Gastrocnemius medialis (tissue), 4 donors: ENCODE measurements around the gene STX7.

ENCODE experiments used
- POLR2A ChIP-seq, 2 donors: fragments of 450-650 bp; IDR thresholded peaks; one replicate each; pipeline ENCODE4 v1.6.1; 2017; ENCODE audit warnings: antibody characterized with exemption in 2 of 2, mild to moderate bottlenecking in 2 of 2, moderate library complexity in 2 of 2
- TF ChIP-seq, protein P1 (sequence below), 5 experiments: fragments of 450-650 bp in 3 of 5; fragments of 200-600 bp in 2 of 5; sonication (generic) in 2 of 5; IDR thresholded peaks in 4 of 5; conservative IDR thresholded peaks in 1 of 5; 1 replicate in 4 of 5; 2 replicates in 1 of 5; pipeline ENCODE4 v1.5.1; 2016 to 2019; ENCODE audit warnings: antibody characterized with exemption in 5 of 5, mild to moderate bottlenecking in 3 of 5, moderate library complexity in 3 of 5

GRCh38 chr6:132458887-132459604 lies 53.9 kb downstream of the STX7 start:
- TF ChIP-seq, protein P1, sequence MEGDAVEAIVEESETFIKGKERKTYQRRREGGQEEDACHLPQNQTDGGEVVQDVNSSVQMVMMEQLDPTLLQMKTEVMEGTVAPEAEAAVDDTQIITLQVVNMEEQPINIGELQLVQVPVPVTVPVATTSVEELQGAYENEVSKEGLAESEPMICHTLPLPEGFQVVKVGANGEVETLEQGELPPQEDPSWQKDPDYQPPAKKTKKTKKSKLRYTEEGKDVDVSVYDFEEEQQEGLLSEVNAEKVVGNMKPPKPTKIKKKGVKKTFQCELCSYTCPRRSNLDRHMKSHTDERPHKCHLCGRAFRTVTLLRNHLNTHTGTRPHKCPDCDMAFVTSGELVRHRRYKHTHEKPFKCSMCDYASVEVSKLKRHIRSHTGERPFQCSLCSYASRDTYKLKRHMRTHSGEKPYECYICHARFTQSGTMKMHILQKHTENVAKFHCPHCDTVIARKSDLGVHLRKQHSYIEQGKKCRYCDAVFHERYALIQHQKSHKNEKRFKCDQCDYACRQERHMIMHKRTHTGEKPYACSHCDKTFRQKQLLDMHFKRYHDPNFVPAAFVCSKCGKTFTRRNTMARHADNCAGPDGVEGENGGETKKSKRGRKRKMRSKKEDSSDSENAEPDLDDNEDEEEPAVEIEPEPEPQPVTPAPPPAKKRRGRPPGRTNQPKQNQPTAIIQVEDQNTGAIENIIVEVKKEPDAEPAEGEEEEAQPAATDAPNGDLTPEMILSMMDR (IDR thresholded peaks at IDR 0.05 in 4 of 5, conservative IDR thresholded peaks at IDR 0.05 in 1 of 5), result no peak
- TF ChIP-seq POLR2A (IDR thresholded peaks at IDR 0.05), result no peak
